ENCODE measurements around the gene EXOC5. TPM values are rescaled to one million over a fixed set of nuclear protein-coding genes. Genes with fewer than 3 reads are reported as not detected.

EXOC5 gene
- total RNA-seq, 6 experiments from 2014 or later: 20.7 to 34.5 (median 24.6) TPM

- DNase-seq: no peak
- Histone ChIP-seq H3K4me3 (no peak overlapping the region), H3K4me1 (no peaks in the 10 kb centered on the region), H3K9me3 (no peaks in the 10 kb centered on the region), H3K27ac (no peak overlapping the region), H3K36me3 (no peaks in the 10 kb centered on the region), H3K27me3 (no peaks in the 10 kb centered on the region)
- 9% methylated on average over 5 of the region's 5 CpGs for WGBS (ENCODE audit: insufficient coverage, low coverage, low lambda C conversion rate, missing lambda C conversion rate)
- peak; percentile 23 to 58 (median 45) for ATAC-seq
- intact Hi-C loops (cut with DNase I): no loop called here
- peak in 3 of 4 donors; percentile 19 to 37 (median 31) for TF ChIP-seq CTCF (IDR thresholded peaks at IDR 0.05)
- TF ChIP-seq POLR2A (IDR thresholded peaks at IDR 0.05): no peak
Observed at GRCh38 chr14:57182760-57183503, 85.8 kb downstream of the EXOC5 start.

GRCh38 chr14:57179273-57179672 is 89.4 kb downstream of the EXOC5 start:
- no peak overlapping the region for H3K27ac ChIP-seq
- H3K9me3 ChIP-seq: no peaks in the 10 kb centered on the region
- 88% methylated on average over 2 of the region's 4 CpGs for WGBS (ENCODE audit: insufficient coverage, low coverage, low lambda C conversion rate, missing lambda C conversion rate)
- H3K36me3 ChIP-seq: no peaks in the 10 kb centered on the region
- intact Hi-C loops (cut with DNase I): no loop called here
- H3K27me3 ChIP-seq: no peaks in the 10 kb centered on the region
- no peak overlapping the region for H3K4me3 ChIP-seq
- ATAC-seq (no peak), DNase-seq (no peak)
- H3K4me1 ChIP-seq: no peaks in the 10 kb centered on the region
- TF ChIP-seq POLR2A (IDR thresholded peaks at IDR 0.05): no peak
- no peak for TF ChIP-seq CTCF (IDR thresholded peaks at IDR 0.05)

- TF ChIP-seq POLR2A (IDR thresholded peaks at IDR 0.05) (no peak), CTCF (IDR thresholded peaks at IDR 0.05) (no peak)
- DNase-seq (no peak), ATAC-seq (no peak)
- H3K4me3 ChIP-seq: no peak overlapping the region
- H3K27ac ChIP-seq: no peak overlapping the region
- intact Hi-C loops (cut with DNase I): no loop called here
- no peaks in the 10 kb centered on the region for H3K4me1 ChIP-seq
- H3K9me3 ChIP-seq: no peaks in the 10 kb centered on the region
- no peaks in the 10 kb centered on the region for H3K36me3 ChIP-seq
- 90% methylated on average over 2 of the region's 4 CpGs for WGBS (ENCODE audit: insufficient coverage, low coverage, low lambda C conversion rate, missing lambda C conversion rate)
- no peaks in the 10 kb centered on the region for H3K27me3 ChIP-seq
Observed at GRCh38 chr14:57174466-57174865, 94.2 kb downstream of the EXOC5 start.

GRCh38 chr14:57171903-57172302 is 96.8 kb downstream of the EXOC5 start:
- 40% methylated on average over 1 of the region's 3 CpGs for WGBS (ENCODE audit: insufficient coverage, low coverage, low lambda C conversion rate, missing lambda C conversion rate)
- TF ChIP-seq CTCF (IDR thresholded peaks at IDR 0.05) (no peak), POLR2A (IDR thresholded peaks at IDR 0.05) (no peak)
- Histone ChIP-seq H3K27ac (no peak overlapping the region), H3K27me3 (no peaks in the 10 kb centered on the region), H3K4me3 (no peak overlapping the region), H3K4me1 (no peaks in the 10 kb centered on the region), H3K9me3 (no peaks in the 10 kb centered on the region), H3K36me3 (no peaks in the 10 kb centered on the region)
- DNase-seq (no peak), ATAC-seq (no peak)
- intact Hi-C loops (cut with DNase I): no loop called here
